Common myeloid progenitor, CD34-positive (primary cell): ENCODE results near the gene TECPR2.

Source experiments
- CTCF ChIA-PET: fragments of 350-600 bp; sonication (Branson Sonifier 250); formaldehyde crosslinking; loops from one replicate; lab custom pipeline; 2021; ENCODE audit warnings: antibody characterized with exemption; lab: Charles Lee
- POLR2A ChIA-PET: fragments of 350-600 bp; sonication (Branson Sonifier 250); formaldehyde crosslinking; loops from one replicate; lab custom pipeline; 2021; ENCODE audit warnings: antibody characterized with exemption; lab: Charles Lee
- DNase-seq, 3 donors: peaks; one replicate each; pipeline versions ENCODE4 v3.0.0 to v3.0.0-alpha.2; 2013
- H3K27ac ChIP-seq, 2 experiments: 1 replicate in 1 of 2; 2 replicates in 1 of 2; pipeline ENCODE4 v1.7.0; 2013; ENCODE audit warnings: inconsistent platforms in 2 of 2, low read length in 2 of 2, mild to moderate bottlenecking in 2 of 2, low read depth in 1 of 2, moderate library complexity in 1 of 2; ENCODE audit not compliant: severe bottlenecking in 2 of 2, insufficient read depth in 1 of 2, poor library complexity in 1 of 2
- H3K27me3 ChIP-seq, 5 experiments: replicated peaks in 2 of 5; 1 replicate in 3 of 5; 2 replicates in 2 of 5; pipeline versions ENCODE4 v1.6.1 to v1.7.0; 2013; ENCODE audit warnings: low read length in 4 of 5, mild to moderate bottlenecking in 2 of 5, moderate library complexity in 2 of 5, inconsistent platforms in 1 of 5; ENCODE audit not compliant: insufficient read depth in 5 of 5, control insufficient read depth in 4 of 5
- H3K36me3 ChIP-seq, 4 experiments: 1 replicate in 2 of 4; 2 replicates in 2 of 4; pipeline versions ENCODE4 v1.6.1 to v1.7.0; 2013; ENCODE audit warnings: low read length in 3 of 4, control low read depth in 1 of 4, mild to moderate bottlenecking in 1 of 4; ENCODE audit not compliant: control insufficient read depth in 4 of 4, insufficient read depth in 4 of 4
- H3K4me1 ChIP-seq, 4 experiments: 1 replicate in 3 of 4; 2 replicates in 1 of 4; pipeline versions ENCODE4 v1.6.1 to v1.7.1; 2013; ENCODE audit warnings: low read length in 3 of 4, mild to moderate bottlenecking in 3 of 4, control low read depth in 1 of 4, inconsistent platforms in 1 of 4, moderate library complexity in 1 of 4; ENCODE audit not compliant: control insufficient read depth in 4 of 4, insufficient read depth in 4 of 4; ENCODE audit errors: control extremely low read depth in 1 of 4
- H3K4me3 ChIP-seq, 7 experiments: 1 replicate in 4 of 7; 2 replicates in 3 of 7; pipeline versions ENCODE4 v1.5.1 to v1.7.0; 2013; ENCODE audit warnings: mild to moderate bottlenecking in 7 of 7, low read length in 6 of 7, moderate library complexity in 6 of 7, inconsistent platforms in 2 of 7, low read depth in 2 of 7, control low read depth in 1 of 7; ENCODE audit not compliant: insufficient read depth in 4 of 7, control insufficient read depth in 1 of 7; ENCODE audit errors: extremely low read depth in 1 of 7
- H3K9me3 ChIP-seq, 5 experiments: 1 replicate in 4 of 5; 2 replicates in 1 of 5; pipeline versions ENCODE4 v1.6.1 to v1.7.1; 2013; ENCODE audit warnings: low read length in 4 of 5, mild to moderate bottlenecking in 2 of 5, inconsistent platforms in 1 of 5, low read depth in 1 of 5, moderate library complexity in 1 of 5; ENCODE audit not compliant: control insufficient read depth in 4 of 5, insufficient read depth in 2 of 5; ENCODE audit errors: control extremely low read depth in 1 of 5
- WGBS: methylation state at CpG from one replicate; pipeline ENCODE4 v1.1.5; 2013; ENCODE audit not compliant: insufficient coverage; 5-methylcytosine and 5-hydroxymethylcytosine counted together

The TECPR2 gene

DNA sequence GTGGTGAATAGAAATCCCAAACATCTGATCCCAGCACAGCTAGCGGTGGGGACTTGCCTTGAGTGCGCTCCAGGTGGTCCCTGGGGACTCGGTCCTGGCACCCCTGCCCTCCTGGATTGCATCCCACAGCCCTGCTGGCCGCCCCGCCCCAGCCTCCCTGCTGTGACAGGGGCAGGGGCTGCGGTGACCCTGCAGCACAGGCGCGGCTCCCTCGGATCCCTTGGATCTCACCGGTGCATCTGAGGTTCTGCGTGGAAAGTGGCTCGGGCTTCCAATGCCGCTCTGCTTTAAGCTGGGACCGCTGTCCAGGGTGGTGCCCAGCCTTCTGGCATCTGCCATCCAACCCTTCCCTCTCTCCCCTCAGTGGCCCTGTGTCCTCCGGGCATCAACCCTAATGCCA lies 130.8 kb downstream of the TECPR2 start:
- DNase-seq, result no peak
- Histone ChIP-seq H3K27me3 (no peaks in the 10 kb centered on the region), H3K27ac (no peak overlapping the region), H3K36me3 (peaks cover 0 to 10% (median 2%) of the 10 kb centered on the region in 4 experiments), H3K4me1 (no peaks in the 10 kb centered on the region), H3K9me3 (no peaks in the 10 kb centered on the region), H3K4me3 (no peak overlapping the region)
- ChIA-PET POLR2A (interaction anchor here (0.6 kb wide), 1 partner anchor 65 kb away, joined by 5 read pairs; no protein-coding TSS in a partner anchor), CTCF (no interaction called here)
- WGBS, result 96% methylated on average over 14 of the region's 15 CpGs

DNA sequence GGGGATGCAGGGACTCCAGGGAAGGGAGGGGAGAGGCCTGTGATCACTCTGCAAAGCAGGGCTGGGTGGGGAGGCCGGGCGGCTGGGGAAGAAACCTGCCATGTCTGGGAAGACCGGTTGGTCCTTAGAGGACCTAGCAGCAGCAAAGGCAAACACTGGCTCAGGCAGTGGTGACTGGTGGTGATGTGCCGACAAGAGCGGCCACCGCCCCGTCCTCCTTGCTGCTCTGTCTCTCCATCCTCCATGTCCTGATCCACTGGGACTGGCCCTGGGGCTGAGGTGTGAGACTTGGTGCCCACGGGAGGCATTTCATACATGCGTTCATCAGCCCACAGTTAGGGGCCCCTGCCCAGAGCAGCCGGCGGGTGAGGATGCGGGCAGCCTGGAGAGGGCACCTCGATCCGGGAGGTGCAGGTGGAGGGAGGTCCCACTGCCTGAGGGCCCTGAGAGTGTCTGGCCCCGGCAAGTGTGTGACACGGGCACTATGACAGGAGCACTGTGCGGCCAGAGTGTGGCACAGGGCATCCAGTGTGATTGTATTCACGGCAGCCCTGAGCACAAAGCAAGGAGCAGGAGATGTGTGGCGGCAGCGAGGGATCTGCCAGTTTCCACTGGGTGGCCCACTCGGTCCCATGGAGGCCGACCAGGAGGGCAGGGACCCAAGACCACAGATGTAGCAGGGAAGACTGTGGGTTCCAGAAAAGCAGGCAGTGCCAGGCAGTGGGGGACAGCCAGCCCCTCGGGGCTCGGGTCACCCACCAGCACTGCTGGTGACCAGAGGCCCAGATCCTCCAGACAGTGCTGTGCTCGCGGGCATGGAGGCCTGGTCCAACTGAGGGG lies 133.0 kb downstream of the TECPR2 start:
- DNase-seq, result no peak
- Histone ChIP-seq H3K4me1 (peaks cover 0 to 8% (median 6%) of the 10 kb centered on the region in 4 experiments), H3K4me3 (no peak overlapping the region), H3K36me3 (peaks cover 0 to 14% (median 8%) of the 10 kb centered on the region in 4 experiments), H3K27me3 (no peaks in the 10 kb centered on the region), H3K9me3 (no peaks in the 10 kb centered on the region), H3K27ac (no peak overlapping the region)
- over 99% methylated on average over 26 of the region's 26 CpGs for WGBS
- ChIA-PET CTCF (no interaction called here), POLR2A (no interaction called here)

DNA sequence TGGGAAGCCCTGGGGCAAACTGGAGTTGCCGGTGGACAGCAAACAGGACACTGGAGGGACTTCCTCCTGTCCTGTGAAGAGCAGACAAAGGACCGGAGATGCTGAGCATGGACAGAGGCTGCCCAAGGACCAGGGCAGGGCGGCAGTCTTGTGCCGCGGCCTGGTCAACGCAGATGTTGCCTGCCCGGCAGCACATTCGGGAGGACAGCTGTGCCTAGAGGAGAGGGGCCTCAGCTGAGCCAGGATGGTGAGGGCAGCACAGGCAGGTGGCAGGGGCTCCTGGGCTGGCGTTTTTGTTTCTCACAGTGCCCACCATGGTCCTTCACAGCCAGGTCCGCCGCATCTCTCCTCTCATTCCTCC lies 133.6 kb downstream of the TECPR2 start:
- WGBS, result 95% methylated on average over 10 of the region's 11 CpGs
- Histone ChIP-seq H3K36me3 (peaks cover 0 to 14% (median 8%) of the 10 kb centered on the region in 4 experiments), H3K4me1 (peaks cover 0 to 11% (median 7%) of the 10 kb centered on the region in 4 experiments), H3K9me3 (no peaks in the 10 kb centered on the region), H3K4me3 (no peak overlapping the region), H3K27me3 (no peaks in the 10 kb centered on the region), H3K27ac (no peak overlapping the region)
- ChIA-PET CTCF (no interaction called here), POLR2A (no interaction called here)
- no peak for DNase-seq

DNA sequence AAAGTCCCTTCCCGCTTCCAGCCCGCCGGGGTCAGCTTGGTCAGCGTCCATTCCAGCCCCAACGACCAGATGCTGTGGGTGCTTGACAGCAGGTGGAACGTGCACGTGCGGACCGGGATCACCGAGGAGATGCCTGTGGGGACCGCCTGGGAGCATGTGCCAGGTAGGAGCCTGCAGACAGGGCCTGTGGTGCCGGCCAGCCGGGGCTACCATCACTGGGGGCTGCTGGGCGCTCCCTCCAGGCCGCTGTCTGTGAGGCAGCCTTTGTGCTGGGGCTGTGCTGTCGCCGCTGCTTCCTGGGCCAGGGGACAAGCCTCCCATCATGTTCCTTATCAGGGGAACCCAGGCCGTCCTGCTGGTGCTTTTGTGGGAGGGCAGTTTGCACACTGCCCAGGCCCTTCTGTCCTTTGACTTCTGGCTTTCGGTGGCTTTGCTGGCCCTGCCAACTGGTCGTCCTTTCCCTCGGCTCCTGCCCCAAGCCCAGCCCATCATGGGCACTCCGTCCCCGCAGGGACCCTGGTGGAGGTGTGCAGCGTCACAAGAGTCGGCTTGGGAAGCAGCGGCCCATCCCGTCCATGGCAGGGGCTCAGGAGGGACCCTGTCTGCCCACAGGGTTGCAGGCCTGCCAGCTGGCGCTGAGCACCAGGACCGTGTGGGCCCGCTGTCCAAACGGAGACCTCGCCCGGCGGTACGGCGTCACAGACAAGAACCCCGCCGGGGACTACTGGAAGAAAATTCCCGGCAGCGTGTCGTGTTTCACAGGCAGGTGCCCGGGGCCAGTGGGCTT lies 134.4 kb downstream of the TECPR2 start:
- no peak for DNase-seq
- ChIA-PET CTCF (interaction anchor here (1.4 to 1.8 kb wide), 2 partner anchors 19 to 59 kb away, joined by 3 to 5 read pairs; no protein-coding TSS in a partner anchor), POLR2A (no interaction called here)
- H3K4me3 ChIP-seq, result no peak overlapping the region
- H3K4me1 ChIP-seq, result peaks cover 0 to 11% (median 7%) of the 10 kb centered on the region in 4 experiments
- WGBS, result 98% methylated on average over 40 of the region's 42 CpGs
- no peak overlapping the region for H3K27ac ChIP-seq
- no peaks in the 10 kb centered on the region for H3K9me3 ChIP-seq
- H3K36me3 ChIP-seq, result peaks cover 0 to 14% (median 8%) of the 10 kb centered on the region in 4 experiments
- H3K27me3 ChIP-seq, result no peaks in the 10 kb centered on the region

- 96% methylated on average over 28 of the region's 30 CpGs for WGBS
- CTCF ChIA-PET, result interaction anchor here (1.4 to 1.8 kb wide), 2 partner anchors 18 to 60 kb away, joined by 3 to 5 read pairs; no protein-coding TSS in a partner anchor
These were observed 135.4 kb downstream of the TECPR2 start for GRCh38 chr14:102497998-102498677.

DNA sequence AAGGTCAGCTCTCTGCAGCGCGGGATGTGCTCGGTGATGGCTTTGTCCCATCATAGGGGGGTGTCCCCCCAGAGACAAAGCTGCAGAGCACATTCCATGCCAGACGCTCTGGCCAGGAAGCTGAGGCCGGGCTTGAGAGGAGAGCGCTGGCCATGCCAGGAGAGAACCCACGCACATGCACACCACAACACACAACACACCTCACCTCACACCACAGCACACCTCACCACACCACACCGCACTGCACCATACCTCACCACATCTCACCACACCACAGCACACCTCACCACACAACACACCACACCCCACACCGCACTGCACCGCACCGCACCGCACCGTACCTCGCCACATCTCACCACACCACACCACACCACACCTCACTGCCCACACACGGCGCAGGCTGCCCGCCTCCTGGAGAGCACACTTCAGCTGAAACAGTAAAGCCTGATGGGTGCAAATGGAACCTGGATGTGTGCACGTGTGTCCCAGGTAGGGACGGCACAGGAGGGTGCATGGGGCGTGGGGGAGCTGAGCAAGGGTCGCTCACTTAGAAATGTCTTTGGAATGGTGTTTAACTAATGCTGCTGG lies 136.0 kb downstream of the TECPR2 start:
- ChIA-PET CTCF (interaction anchor here (1.4 to 1.8 kb wide), 2 partner anchors 17 to 60 kb away, joined by 3 to 5 read pairs; no protein-coding TSS in a partner anchor), POLR2A (no interaction called here)
- Histone ChIP-seq H3K27me3 (no peaks in the 10 kb centered on the region), H3K9me3 (no peaks in the 10 kb centered on the region), H3K4me1 (peaks cover 0 to 11% (median 8%) of the 10 kb centered on the region in 4 experiments), H3K36me3 (peaks cover 0 to 14% (median 8%) of the 10 kb centered on the region in 4 experiments), H3K4me3 (no peak overlapping the region), H3K27ac (no peak overlapping the region)
- 98% methylated on average over 13 of the region's 21 CpGs for WGBS
- no peak for DNase-seq

More at GRCh38 chr14:102497998-102498677, 135.4 kb downstream of the TECPR2 start:
- H3K27me3 ChIP-seq, result no peaks in the 10 kb centered on the region
- no peaks in the 10 kb centered on the region for H3K9me3 ChIP-seq
- no peak for DNase-seq
- H3K36me3 ChIP-seq, result peaks cover 0 to 14% (median 8%) of the 10 kb centered on the region in 4 experiments
- peaks cover 0 to 11% (median 7%) of the 10 kb centered on the region in 4 experiments for H3K4me1 ChIP-seq
- H3K4me3 ChIP-seq, result no peak overlapping the region
- POLR2A ChIA-PET, result no interaction called here
- no peak overlapping the region for H3K27ac ChIP-seq
